GM21423 (cell line): ENCODE data around the gene ZP3.
"Not testable (repeated sequence)": the region's sequence is repeated elsewhere in the genome, so short reads cannot be mapped to it uniquely, and the experiment has no call there.

Experiments used
- ATAC-seq: cut with Tn5 transposase; IDR thresholded peaks from one replicate; pipeline ENCODE4 v1.9.1; 2021; ENCODE audit warnings: mild to moderate bottlenecking, moderate library complexity; ENCODE audit not compliant: unreplicated experiment

Gene ZP3

GRCh38 chr7:76480403-76481253 lies 55.9 kb downstream of the ZP3 start:
- not testable (repeated sequence) for ATAC-seq

DNA sequence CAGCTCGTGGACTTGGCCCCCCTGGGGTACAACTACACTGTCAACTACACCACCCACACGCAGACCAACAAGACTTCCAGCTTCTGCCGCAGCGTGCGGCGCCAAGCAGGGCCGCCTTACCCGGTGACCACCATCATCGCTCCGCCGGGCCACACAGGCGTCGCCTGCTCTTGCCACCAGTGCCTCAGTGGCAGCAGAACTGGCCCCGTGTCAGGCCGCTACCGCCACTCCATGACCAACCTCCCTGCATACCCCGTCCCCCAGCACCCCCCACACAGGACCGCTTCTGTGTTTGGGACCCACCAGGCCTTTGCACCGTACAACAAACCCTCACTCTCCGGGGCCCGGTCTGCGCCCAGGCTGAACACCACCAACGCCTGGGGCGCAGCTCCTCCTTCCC lies 57.9 kb downstream of the ZP3 start:
- not testable (repeated sequence) for ATAC-seq

DNA sequence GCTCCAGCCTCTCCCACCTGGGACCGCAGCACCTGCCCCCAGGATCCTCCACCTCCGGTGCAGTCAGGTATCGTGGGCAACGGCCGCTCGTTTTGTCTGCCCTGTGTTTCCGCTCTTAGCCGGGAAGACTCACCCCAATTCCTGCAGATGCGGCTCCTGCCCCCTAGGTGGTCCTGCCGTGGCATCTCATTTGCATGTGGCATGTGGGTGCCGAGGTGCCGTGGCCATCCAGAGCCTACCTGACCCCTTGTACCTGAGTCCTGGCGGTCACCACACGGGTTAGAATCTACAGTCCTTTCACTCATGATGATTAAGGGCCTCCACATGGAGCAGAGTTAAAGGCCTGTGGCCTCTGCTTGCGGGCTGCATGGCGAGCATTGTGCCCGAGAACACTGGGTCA lies 58.3 kb downstream of the ZP3 start:
- ATAC-seq, result not testable (repeated sequence)

DNA sequence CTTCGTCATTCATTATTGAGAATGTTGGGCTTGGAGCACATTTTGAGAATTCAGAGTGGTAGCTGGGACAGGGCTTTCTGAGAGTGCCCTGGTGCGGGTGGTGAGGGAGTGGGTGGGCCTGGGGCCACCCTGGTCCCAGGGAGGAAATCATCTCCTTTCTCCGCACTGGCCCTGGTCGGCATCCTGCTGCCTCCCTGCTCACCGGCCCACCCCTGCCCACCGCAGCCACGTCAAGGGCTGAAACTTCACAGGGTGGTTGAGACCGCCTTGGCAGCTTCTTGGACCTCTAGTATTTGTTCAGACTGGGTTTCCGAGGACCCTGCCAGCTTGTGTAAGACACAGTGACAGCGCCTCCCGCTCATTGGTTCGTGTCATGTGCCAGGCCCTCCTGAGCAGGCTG lies 59.7 kb downstream of the ZP3 start:
- not testable (repeated sequence) for ATAC-seq

GRCh38 chr7:76485822-76486610 lies 61.3 kb downstream of the ZP3 start:
- ATAC-seq, result peak; percentile 2

- peak; percentile 99 for ATAC-seq
These were observed 61.9 kb downstream of the ZP3 start for GRCh38 chr7:76486618-76487017.

DNA sequence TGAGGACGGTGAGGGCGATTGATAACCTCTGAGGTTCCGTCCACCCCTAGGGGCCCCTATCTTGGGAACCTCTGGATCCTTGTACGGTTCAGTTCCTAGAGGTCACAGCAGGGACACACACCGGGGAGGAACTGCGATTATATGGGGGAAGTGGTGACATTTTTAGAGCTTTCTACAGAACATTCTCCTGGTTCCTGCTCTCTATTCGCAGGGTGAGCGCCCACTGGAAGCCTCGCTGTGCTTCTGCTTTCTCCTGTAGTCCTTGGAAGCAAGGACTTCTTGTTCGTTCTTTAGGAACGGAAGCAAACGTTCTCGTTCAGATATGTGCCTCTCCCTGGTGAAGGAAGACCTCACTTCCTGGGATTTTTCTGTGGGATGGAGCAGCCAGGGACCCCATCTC lies 63.2 kb downstream of the ZP3 start:
- ATAC-seq, result not testable (repeated sequence)
